Neural cell (in vitro differentiated cells): ENCODE measurements around the gene LDB2. TPM values are rescaled to one million over a fixed set of nuclear protein-coding genes. Genes with fewer than 3 reads are reported as not detected.

Source experiments
- H2AFZ ChIP-seq: fragments of 200-600, 300-800 bp; sonication (generic), shearing (Covaris generic); 2 replicates; pipeline ENCODE4 v1.6.0; 2014; ENCODE audit warnings: low read depth, mild to moderate bottlenecking, antibody characterized with exemption, low read length, moderate library complexity
- H3F3A ChIP-seq: fragments of 200-600 bp; shearing (Covaris generic); 2 replicates; pipeline ENCODE4 v1.6.1; 2016; ENCODE audit warnings: mild to moderate bottlenecking, moderate library complexity, mixed read lengths, antibody characterized with exemption, low read length; ENCODE audit not compliant: insufficient read depth, poor library complexity, severe bottlenecking
- H3K27ac ChIP-seq: fragments of 200-600, 300-800 bp; sonication (generic), shearing (Covaris generic); 2 replicates; pipeline ENCODE4 v1.5.1; 2014; ENCODE audit warnings: mild to moderate bottlenecking, low read length, moderate library complexity
- H3K27me3 ChIP-seq: fragments of 300-800, 200-600 bp; sonication (generic), shearing (Covaris generic); 2 replicates; pipeline ENCODE4 v1.6.0; 2014; ENCODE audit warnings: mild to moderate bottlenecking, low read depth, low read length, moderate library complexity; ENCODE audit not compliant: insufficient read depth
- H3K36me3 ChIP-seq: fragments of 300-800, 200-600 bp; sonication (generic), shearing (Covaris generic); 2 replicates; pipeline ENCODE4 v1.5.1; 2014; ENCODE audit warnings: mild to moderate bottlenecking, antibody characterized with exemption, low read length, moderate library complexity; ENCODE audit not compliant: insufficient read depth
- H3K4me2 ChIP-seq: fragments of 300-800, 200-600 bp; sonication (generic), shearing (Covaris generic); 2 replicates; pipeline ENCODE4 v1.6.0; 2014; ENCODE audit warnings: mild to moderate bottlenecking, low read length
- H3K4me3 ChIP-seq: fragments of 300-800, 200-600 bp; sonication (generic), shearing (Covaris generic); 2 replicates; pipeline ENCODE4 v1.5.1; 2014; ENCODE audit warnings: mild to moderate bottlenecking, low read length, moderate library complexity
- H3K79me2 ChIP-seq: fragments of 200-600 bp; shearing (Covaris generic); replicated peaks from 2 replicates; pipeline ENCODE4 v1.6.0; 2014; ENCODE audit warnings: mild to moderate bottlenecking, low read length, moderate library complexity; ENCODE audit not compliant: insufficient read depth
- H3K9ac ChIP-seq: fragments of 300-800, 200-600 bp; sonication (generic), shearing (Covaris generic); 2 replicates; pipeline ENCODE4 v1.6.1; 2016; ENCODE audit warnings: mild to moderate bottlenecking, low read length, mixed read lengths
- H3K9me2 ChIP-seq: fragments of 200-600 bp; shearing (Covaris generic); 2 replicates; pipeline ENCODE4 v1.6.1; 2016; ENCODE audit warnings: mild to moderate bottlenecking, low read length, mixed read lengths; ENCODE audit not compliant: insufficient read depth
- H3K9me3 ChIP-seq: fragments of 200-600, 300-800 bp; sonication (generic), shearing (Covaris generic); 2 replicates; pipeline ENCODE4 v1.6.1; 2016; ENCODE audit warnings: mild to moderate bottlenecking, mixed run types, low read length, moderate library complexity, mixed read lengths
- H4K20me1 ChIP-seq: fragments of 200-600 bp; shearing (Covaris generic); 2 replicates; pipeline ENCODE4 v1.6.1; 2016; ENCODE audit warnings: mild to moderate bottlenecking, mixed run types; ENCODE audit not compliant: insufficient read depth
- EP300 ChIP-seq: fragments of 450-650 bp; conservative IDR thresholded peaks from 2 replicates; pipeline ENCODE4 v1.6.1; 2014; ENCODE audit warnings: antibody characterized with exemption, mild to moderate bottlenecking, moderate library complexity; ENCODE audit not compliant: poor library complexity, severe bottlenecking
- EZH2 ChIP-seq: fragments of 200-600, 300-800 bp; shearing (Covaris generic), sonication (generic); IDR thresholded peaks from 2 replicates; pipeline ENCODE4 v1.6.1; 2014; ENCODE audit warnings: antibody characterized with exemption, low read length, borderline replicate concordance, mild to moderate bottlenecking; ENCODE audit not compliant: insufficient read depth, poor library complexity, severe bottlenecking
- MXI1 ChIP-seq: fragments of 450-650 bp; conservative IDR thresholded peaks from 2 replicates; pipeline ENCODE4 v1.6.1; 2014; ENCODE audit warnings: antibody characterized with exemption, mild to moderate bottlenecking; ENCODE audit not compliant: poor library complexity, severe bottlenecking
- POLR2AphosphoS5 ChIP-seq: IDR thresholded peaks from 2 replicates; pipeline ENCODE4 v1.6.1; 2012
- RAD21 ChIP-seq: fragments of 450-650 bp; conservative IDR thresholded peaks from 2 replicates; pipeline ENCODE4 v1.6.1; 2014; ENCODE audit warnings: antibody characterized with exemption, mild to moderate bottlenecking, moderate library complexity
- SMC3 ChIP-seq: fragments of 450-650 bp; conservative IDR thresholded peaks from 2 replicates; pipeline ENCODE4 v1.6.1; 2014; ENCODE audit warnings: antibody characterized with exemption, mild to moderate bottlenecking, moderate library complexity; ENCODE audit not compliant: poor library complexity
- TAF1 ChIP-seq: IDR thresholded peaks from 2 replicates; pipeline ENCODE4 v1.6.1; 2012; ENCODE audit warnings: low read depth
- polyA plus RNA-seq: library from polyadenylated mRNA; depleted of rRNA; stranded (reverse); fragments of >200 nt; gene quantifications from 2 replicates; pipeline ENCODE4 v1.2.3, GENCODE V29; 2014
- TF ChIP-seq, protein P1 (sequence below): IDR thresholded peaks from 2 replicates; pipeline ENCODE4 v1.6.1; 2012; ENCODE audit warnings: borderline replicate concordance
- TF ChIP-seq, protein P2 (sequence below): fragments of 450-650 bp; IDR thresholded peaks from 2 replicates; pipeline ENCODE4 v1.5.1; 2014; ENCODE audit warnings: antibody characterized with exemption, mild to moderate bottlenecking, moderate library complexity; ENCODE audit not compliant: poor library complexity, severe bottlenecking

LDB2 gene
- polyA plus RNA-seq, 1 donor from 2014 or later, result 58.9 TPM

DNA sequence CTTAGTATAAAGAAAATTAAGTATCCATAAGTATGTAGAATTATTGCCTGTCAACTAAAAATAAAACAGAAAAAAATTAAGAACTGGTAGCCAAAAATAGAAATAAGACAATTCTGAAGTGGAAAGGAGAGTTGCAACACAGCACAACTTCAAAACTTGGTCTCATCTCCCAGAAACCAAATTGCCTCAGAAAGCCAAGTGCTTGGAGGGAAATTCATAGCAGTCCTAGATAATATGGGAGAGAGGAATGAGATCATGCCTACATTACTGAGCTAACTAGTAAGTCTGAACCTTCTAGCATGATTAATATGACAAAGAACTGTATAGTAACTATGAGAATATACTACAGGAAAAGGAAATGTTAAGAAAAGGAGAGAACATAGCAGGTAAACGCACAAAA, 256.5 kb downstream of the LDB2 start:
- Histone ChIP-seq H3K4me2 (no peak overlapping the region), H3K27ac (no peak overlapping the region), H3K9me3 (no peaks in the 10 kb centered on the region), H3K9ac (no peak overlapping the region), H3F3A (no peaks in the 10 kb centered on the region), H3K27me3 (no peaks in the 10 kb centered on the region), H3K79me2 (no peaks in the 10 kb centered on the region), H2AFZ (no peak overlapping the region), H3K36me3 (no peaks in the 10 kb centered on the region), H3K4me3 (no peak overlapping the region), H3K9me2 (no peaks in the 10 kb centered on the region), H4K20me1 (no peaks in the 10 kb centered on the region)
- TF ChIP-seq TAF1, result no peak
- TF ChIP-seq EP300, result no peak
- TF ChIP-seq, protein P1, sequence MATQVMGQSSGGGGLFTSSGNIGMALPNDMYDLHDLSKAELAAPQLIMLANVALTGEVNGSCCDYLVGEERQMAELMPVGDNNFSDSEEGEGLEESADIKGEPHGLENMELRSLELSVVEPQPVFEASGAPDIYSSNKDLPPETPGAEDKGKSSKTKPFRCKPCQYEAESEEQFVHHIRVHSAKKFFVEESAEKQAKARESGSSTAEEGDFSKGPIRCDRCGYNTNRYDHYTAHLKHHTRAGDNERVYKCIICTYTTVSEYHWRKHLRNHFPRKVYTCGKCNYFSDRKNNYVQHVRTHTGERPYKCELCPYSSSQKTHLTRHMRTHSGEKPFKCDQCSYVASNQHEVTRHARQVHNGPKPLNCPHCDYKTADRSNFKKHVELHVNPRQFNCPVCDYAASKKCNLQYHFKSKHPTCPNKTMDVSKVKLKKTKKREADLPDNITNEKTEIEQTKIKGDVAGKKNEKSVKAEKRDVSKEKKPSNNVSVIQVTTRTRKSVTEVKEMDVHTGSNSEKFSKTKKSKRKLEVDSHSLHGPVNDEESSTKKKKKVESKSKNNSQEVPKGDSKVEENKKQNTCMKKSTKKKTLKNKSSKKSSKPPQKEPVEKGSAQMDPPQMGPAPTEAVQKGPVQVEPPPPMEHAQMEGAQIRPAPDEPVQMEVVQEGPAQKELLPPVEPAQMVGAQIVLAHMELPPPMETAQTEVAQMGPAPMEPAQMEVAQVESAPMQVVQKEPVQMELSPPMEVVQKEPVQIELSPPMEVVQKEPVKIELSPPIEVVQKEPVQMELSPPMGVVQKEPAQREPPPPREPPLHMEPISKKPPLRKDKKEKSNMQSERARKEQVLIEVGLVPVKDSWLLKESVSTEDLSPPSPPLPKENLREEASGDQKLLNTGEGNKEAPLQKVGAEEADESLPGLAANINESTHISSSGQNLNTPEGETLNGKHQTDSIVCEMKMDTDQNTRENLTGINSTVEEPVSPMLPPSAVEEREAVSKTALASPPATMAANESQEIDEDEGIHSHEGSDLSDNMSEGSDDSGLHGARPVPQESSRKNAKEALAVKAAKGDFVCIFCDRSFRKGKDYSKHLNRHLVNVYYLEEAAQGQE, result no peak
- TF ChIP-seq POLR2AphosphoS5, result no peak
- TF ChIP-seq SMC3, result no peak
- TF ChIP-seq, protein P2, sequence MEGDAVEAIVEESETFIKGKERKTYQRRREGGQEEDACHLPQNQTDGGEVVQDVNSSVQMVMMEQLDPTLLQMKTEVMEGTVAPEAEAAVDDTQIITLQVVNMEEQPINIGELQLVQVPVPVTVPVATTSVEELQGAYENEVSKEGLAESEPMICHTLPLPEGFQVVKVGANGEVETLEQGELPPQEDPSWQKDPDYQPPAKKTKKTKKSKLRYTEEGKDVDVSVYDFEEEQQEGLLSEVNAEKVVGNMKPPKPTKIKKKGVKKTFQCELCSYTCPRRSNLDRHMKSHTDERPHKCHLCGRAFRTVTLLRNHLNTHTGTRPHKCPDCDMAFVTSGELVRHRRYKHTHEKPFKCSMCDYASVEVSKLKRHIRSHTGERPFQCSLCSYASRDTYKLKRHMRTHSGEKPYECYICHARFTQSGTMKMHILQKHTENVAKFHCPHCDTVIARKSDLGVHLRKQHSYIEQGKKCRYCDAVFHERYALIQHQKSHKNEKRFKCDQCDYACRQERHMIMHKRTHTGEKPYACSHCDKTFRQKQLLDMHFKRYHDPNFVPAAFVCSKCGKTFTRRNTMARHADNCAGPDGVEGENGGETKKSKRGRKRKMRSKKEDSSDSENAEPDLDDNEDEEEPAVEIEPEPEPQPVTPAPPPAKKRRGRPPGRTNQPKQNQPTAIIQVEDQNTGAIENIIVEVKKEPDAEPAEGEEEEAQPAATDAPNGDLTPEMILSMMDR, result no peak
- no peak for TF ChIP-seq MXI1
- TF ChIP-seq RAD21, result no peak
- TF ChIP-seq EZH2, result no peak

DNA sequence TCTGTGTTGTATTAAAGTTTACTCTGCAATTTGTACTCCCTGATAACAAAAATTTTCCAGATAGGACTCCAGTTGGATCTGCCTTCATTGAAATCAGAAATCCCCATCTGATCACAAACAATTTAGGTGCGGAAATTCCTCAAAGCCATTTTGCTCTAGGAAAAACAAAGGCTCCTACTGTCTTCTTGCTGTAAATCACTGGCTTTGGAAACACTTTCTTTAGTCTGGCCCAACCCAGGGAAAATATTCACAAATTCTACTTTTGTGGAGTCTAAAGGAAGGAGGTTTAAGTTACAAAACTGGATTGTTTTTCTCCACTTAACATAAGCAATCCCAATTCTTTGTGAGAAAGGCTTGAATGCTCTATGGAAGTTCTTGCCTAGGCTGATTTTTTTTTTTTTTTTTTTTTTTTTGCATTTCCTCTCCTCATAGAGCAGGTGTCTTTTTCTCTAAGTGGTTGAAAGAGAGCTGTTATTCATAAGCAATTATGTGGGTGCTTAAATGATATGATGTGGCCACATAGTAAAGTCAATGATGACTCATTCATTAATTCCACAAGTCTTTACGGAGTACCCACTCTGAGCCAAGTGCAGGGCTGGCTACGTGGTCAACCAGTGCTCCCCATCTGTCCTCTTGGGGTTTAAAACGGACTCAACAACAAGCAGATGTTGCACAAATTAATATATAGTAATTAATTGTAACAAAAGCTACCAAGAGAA, 261.4 kb downstream of the LDB2 start:
- H3K36me3 ChIP-seq, result no peaks in the 10 kb centered on the region
- H3K27ac ChIP-seq, result peak overlapping the region; percentile 59

More for the DNA sequence above, 261.4 kb downstream of the LDB2 start:
- Histone ChIP-seq H3K4me3 (no peak overlapping the region), H3F3A (no peaks in the 10 kb centered on the region), H3K4me2 (no peak overlapping the region), H3K27me3 (no peaks in the 10 kb centered on the region), H2AFZ (no peak overlapping the region), H3K79me2 (no peaks in the 10 kb centered on the region), H4K20me1 (no peaks in the 10 kb centered on the region), H3K9me2 (no peaks in the 10 kb centered on the region), H3K9me3 (no peaks in the 10 kb centered on the region), H3K9ac (no peak overlapping the region)
- TF ChIP-seq, protein P1, result no peak
- TF ChIP-seq RAD21 (no peak), EP300 (no peak), TAF1 (no peak), SMC3 (no peak), MXI1 (no peak), EZH2 (no peak), POLR2AphosphoS5 (no peak)
- TF ChIP-seq, protein P2, result no peak
